Astrocyte of the cerebellum (primary cell): ENCODE results near the gene CYBB.

Experiments
- DNase-seq: peaks from one replicate; pipeline ENCODE4 v3.0.0-alpha.2; 2011; ENCODE audit warnings: low read depth
- H3K4me3 ChIP-seq: 2 replicates; pipeline ENCODE4 v1.5.1; 2011; ENCODE audit warnings: mild to moderate bottlenecking, low read depth, low read length, moderate library complexity
- CTCF ChIP-seq: IDR thresholded peaks from 2 replicates; pipeline ENCODE4 v1.5.1; 2012; ENCODE audit warnings: low read length, low read depth, moderate library complexity, mild to moderate bottlenecking; ENCODE audit errors: missing control alignments
- in situ Hi-C: cut with HindIII; loops from 2 replicates; pipeline ENCODE4 v1.10.0; 2017; ENCODE audit warnings: low sequenced_read_pairs

CYBB gene

DNA sequence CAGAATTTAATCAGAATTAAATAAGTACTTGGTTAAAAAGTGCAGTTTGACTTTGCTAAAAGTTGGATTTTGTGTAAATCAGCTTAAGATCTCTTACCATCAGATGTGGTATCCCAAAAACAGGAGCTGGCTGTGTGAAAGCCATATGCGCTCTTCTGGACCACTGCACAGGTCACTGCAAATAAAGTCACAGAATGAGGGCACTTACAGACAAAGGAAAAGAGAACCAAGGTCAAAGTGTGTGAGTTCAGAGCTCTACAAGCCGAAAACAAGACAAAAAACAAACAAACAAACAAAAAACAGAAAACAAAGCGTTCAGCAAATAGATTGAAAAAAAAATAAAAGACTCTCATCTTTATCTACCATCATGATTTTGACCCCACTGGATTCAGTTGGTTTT is 61.1 kb downstream of the CYBB start:
- in situ Hi-C loops: no loop called here
- no peak for TF ChIP-seq CTCF
- no peak for DNase-seq
- no peak overlapping the region for H3K4me3 ChIP-seq

GRCh38 chrX:37844622-37845021 is 64.8 kb downstream of the CYBB start:
- in situ Hi-C loops: no loop called here
- H3K4me3 ChIP-seq: no peak overlapping the region
- no peak for TF ChIP-seq CTCF
- no peak for DNase-seq

DNA sequence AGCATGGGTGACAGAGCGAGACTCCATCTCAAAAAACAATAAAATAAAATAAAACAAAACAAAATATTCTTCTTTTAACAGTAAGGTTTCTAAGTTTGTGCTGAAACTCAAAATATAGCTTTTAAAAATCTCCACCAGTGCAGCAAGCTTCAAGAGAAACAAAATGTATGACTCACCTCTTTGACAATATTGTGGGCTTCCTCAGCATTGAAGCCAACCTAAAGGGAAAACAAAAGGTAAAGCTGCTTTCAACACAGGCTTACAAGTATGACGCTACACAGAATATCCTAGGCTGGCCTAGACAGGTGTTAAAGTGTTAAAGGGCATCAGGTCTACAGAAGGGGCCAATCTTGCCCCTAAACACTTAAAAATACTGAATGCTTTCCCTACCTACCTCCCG is 66.3 kb downstream of the CYBB start:
- TF ChIP-seq CTCF: no peak
- in situ Hi-C loops: no loop called here
- H3K4me3 ChIP-seq: peak overlapping the region; percentile 61
- DNase-seq: peak; percentile 8

GRCh38 chrX:37846558-37846933 is 66.7 kb downstream of the CYBB start:
- DNase-seq: no peak
- TF ChIP-seq CTCF: no peak
- in situ Hi-C loops: no loop called here
- peak overlapping the region; percentile 61 for H3K4me3 ChIP-seq

DNA sequence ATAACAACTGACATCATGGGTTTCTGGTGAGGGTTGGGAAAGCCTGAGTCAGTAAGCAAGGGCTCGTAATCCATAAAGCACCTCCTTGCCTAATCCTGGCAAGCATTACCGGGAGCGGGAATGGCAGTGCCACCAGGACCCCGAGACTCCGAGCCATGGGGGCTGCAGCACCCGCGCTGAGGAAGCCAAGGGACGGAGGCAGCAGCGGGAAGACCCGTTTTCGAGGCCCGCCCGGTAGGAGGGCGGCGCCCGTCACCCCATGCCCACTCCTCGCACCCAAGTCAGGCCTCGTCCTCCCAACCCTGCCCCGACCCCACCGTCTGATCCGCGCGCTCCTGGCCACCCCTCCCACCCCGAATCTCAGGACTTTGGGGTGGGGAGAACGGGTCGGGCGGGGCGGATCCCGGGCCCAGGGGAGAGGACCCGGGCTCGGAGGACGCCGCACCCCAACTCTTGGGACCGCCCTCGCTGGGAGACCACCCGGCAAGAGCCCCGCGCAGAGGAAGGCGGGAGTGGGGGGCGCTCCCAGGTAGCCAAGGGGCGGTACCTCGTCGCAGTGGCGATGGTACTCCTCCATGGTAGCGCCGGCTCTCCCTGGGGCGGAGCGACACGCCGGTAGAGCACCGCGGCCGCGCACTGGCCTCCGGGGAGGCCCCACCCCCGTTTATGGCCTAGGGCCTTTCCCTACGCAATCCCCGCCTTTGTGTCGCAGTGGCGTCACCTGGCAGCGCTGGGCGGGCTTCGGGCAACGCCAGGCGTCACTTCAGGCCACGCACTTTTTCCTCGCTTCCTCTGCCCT is 67.3 kb downstream of the CYBB start, which contains the start of gene DYNLT3:
Gene DYNLT3 (minus strand): TSS at position 638 of the 799 bp plus-strand sequence. CDS start 61 bp downstream, at position 577.
- H3K4me3 ChIP-seq: peak within 1 kb of the TSS; percentile 61
- in situ Hi-C loops: no loop called here
- no peak for DNase-seq
- TF ChIP-seq CTCF: no peak

GRCh38 chrX:37847733-37848197 is 67.9 kb downstream of the CYBB start:
- in situ Hi-C loops: no loop called here
- no peak for DNase-seq
- no peak for TF ChIP-seq CTCF
- peak overlapping the region; percentile 61 for H3K4me3 ChIP-seq
